ENCODE data around the gene BMP6.

Gene BMP6

GRCh38 chr6:7720346-7720745 is 5.6 kb upstream of the BMP6 start:
- no peak for DNase-seq

- DNase-seq: no peak
Observed at GRCh38 chr6:7721649-7722048, 4.2 kb upstream of the BMP6 start.

- DNase-seq: peak; percentile 42
Observed at GRCh38 chr6:7723041-7723447, 2.9 kb upstream of the BMP6 start.

GRCh38 chr6:7723554-7723953 is 2.3 kb upstream of the BMP6 start:
- no peak for DNase-seq

- DNase-seq: no peak
Observed at GRCh38 chr6:7725412-7725811, 487 bp upstream of the BMP6 start.

GRCh38 chr6:7726416-7727085 is 652 bp downstream of the BMP6 start:
- no peak for DNase-seq

- no peak for DNase-seq
Observed at GRCh38 chr6:7727086-7727945, 1.4 kb downstream of the BMP6 start.

GRCh38 chr6:7727946-7728854 is 2.3 kb downstream of the BMP6 start:
- DNase-seq: no peak

GRCh38 chr6:7728855-7729590 is 3.1 kb downstream of the BMP6 start:
- no peak for DNase-seq

GRCh38 chr6:7730001-7730783 is 4.3 kb downstream of the BMP6 start:
- no peak for DNase-seq

- DNase-seq: no peak
Observed at GRCh38 chr6:7730784-7731227, 4.9 kb downstream of the BMP6 start.

GRCh38 chr6:7731294-7731693 is 5.4 kb downstream of the BMP6 start:
- DNase-seq: no peak

- no peak for DNase-seq
Observed at GRCh38 chr6:7732228-7732627, 6.3 kb downstream of the BMP6 start.

GRCh38 chr6:7734707-7735383 is 8.9 kb downstream of the BMP6 start:
- no peak for DNase-seq

- no peak for DNase-seq
Observed at GRCh38 chr6:7737106-7737505, 11.2 kb downstream of the BMP6 start.

GRCh38 chr6:7737867-7738266 is 12.0 kb downstream of the BMP6 start:
- no peak for DNase-seq

GRCh38 chr6:7742223-7742785 is 16.4 kb downstream of the BMP6 start:
- DNase-seq: no peak

GRCh38 chr6:7745942-7746341 is 20.0 kb downstream of the BMP6 start:
- DNase-seq: no peak

GRCh38 chr6:7747016-7747415 is 21.1 kb downstream of the BMP6 start:
- DNase-seq: no peak

GRCh38 chr6:7747433-7747832 is 21.5 kb downstream of the BMP6 start:
- DNase-seq: no peak
